Body of pancreas (tissue), 4 donors: ENCODE data around the gene CARD8.

ENCODE experiments used
- POLR2A ChIP-seq, 3 donors: fragments of 450-650 bp; IDR thresholded peaks; one replicate each; pipeline ENCODE4 v1.6.1; 2016; ENCODE audit warnings: antibody characterized with exemption in 3 of 3, mild to moderate bottlenecking in 2 of 3
- TF ChIP-seq, protein P1 (sequence below), 7 experiments: fragments of 450-650 bp in 4 of 7; fragments of 200-600 bp in 3 of 7; sonication (generic) in 3 of 7; IDR thresholded peaks; one replicate each; pipeline ENCODE4 v1.5.1; 2016 to 2019; ENCODE audit warnings: antibody characterized with exemption in 7 of 7

DNA sequence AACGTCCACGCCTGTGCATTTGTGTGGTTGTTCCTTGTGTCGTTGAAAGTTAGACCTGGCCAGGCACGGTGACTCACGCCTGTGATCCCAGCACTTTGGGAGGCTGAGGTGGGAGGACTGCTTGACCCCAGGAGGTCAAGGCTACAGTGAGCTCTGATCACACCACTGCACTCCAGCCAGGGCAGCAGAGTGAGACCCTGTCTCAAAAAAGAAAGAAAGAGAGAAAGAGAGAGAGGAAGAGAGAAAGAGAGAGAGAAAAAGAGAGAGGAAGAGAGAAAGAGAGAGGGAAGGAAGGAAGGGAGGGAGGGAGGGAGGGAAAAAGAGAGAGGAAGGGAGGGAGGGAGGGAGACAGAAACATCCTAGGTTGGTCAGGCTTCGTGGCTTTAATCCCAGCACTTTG, 19.2 kb upstream of the CARD8 start:
- TF ChIP-seq, protein P1, sequence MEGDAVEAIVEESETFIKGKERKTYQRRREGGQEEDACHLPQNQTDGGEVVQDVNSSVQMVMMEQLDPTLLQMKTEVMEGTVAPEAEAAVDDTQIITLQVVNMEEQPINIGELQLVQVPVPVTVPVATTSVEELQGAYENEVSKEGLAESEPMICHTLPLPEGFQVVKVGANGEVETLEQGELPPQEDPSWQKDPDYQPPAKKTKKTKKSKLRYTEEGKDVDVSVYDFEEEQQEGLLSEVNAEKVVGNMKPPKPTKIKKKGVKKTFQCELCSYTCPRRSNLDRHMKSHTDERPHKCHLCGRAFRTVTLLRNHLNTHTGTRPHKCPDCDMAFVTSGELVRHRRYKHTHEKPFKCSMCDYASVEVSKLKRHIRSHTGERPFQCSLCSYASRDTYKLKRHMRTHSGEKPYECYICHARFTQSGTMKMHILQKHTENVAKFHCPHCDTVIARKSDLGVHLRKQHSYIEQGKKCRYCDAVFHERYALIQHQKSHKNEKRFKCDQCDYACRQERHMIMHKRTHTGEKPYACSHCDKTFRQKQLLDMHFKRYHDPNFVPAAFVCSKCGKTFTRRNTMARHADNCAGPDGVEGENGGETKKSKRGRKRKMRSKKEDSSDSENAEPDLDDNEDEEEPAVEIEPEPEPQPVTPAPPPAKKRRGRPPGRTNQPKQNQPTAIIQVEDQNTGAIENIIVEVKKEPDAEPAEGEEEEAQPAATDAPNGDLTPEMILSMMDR (IDR thresholded peaks at IDR 0.05): no peak
- TF ChIP-seq POLR2A (IDR thresholded peaks at IDR 0.05): no peak
